ENCODE data around the gene WNT8B. TPM values are rescaled to one million over a fixed set of nuclear protein-coding genes. Genes with fewer than 3 reads are reported as not detected.

The WNT8B gene
- polyA plus RNA-seq, 1 donor (not counting 4 experiments of a cell fraction or from before 2014, with no cell fraction given): not detected

GRCh38 chr10:100531761-100532160 lies 69.0 kb downstream of the WNT8B start:
- no peaks in the 10 kb centered on the region for H4K20me1 ChIP-seq (ENCODE audit: control insufficient read depth, extremely low read depth, insufficient read depth, low read length)
- H3K79me2 ChIP-seq (ENCODE audit: control insufficient read depth, insufficient read depth, low read length): peaks cover 26% of the 10 kb centered on the region
- H3K27ac ChIP-seq (ENCODE audit: control insufficient read depth, insufficient read depth, low read length): no peak overlapping the region
- no peak overlapping the region for H3K4me2 ChIP-seq (ENCODE audit: control insufficient read depth, extremely low read depth, insufficient read depth, low read depth, low read length)
- no peak overlapping the region for H3K4me3 ChIP-seq (ENCODE audit: control insufficient read depth in 2 of 3, extremely low read depth in 1 of 3, insufficient read depth in 2 of 3, low read depth in 1 of 3, low read length in 3 of 3)
- FAIRE-seq (no peak), DNase-seq (ENCODE audit: low read depth, low spot score) (no peak)
- H3K4me1 ChIP-seq (ENCODE audit: control insufficient read depth, extremely low read depth, insufficient read depth, low read length): peaks cover 18% of the 10 kb centered on the region
- H3K9me3 ChIP-seq (ENCODE audit: control insufficient read depth, low read depth, low read length): no peaks in the 10 kb centered on the region
- no peak overlapping the region for H2AFZ ChIP-seq (ENCODE audit: control insufficient read depth, low read length)
- H3K36me3 ChIP-seq (ENCODE audit: control insufficient read depth in 2 of 2, extremely low read depth in 1 of 2, insufficient read depth in 2 of 2, low read length in 2 of 2): peaks cover 3% of the 10 kb centered on the region in 2 experiments
- no peaks in the 10 kb centered on the region for H3K27me3 ChIP-seq (ENCODE audit: control insufficient read depth, extremely low read depth, insufficient read depth, low read length)
- dilution Hi-C loops (cut with MboI; ENCODE audit: extremely low pct_ligation_motif_present, low sequenced_read_pairs): no loop called here
- no peaks in the 10 kb centered on the region for H3K9me1 ChIP-seq (ENCODE audit: control insufficient read depth, extremely low read depth, insufficient read depth, low read length)
- TF ChIP-seq CTCF (optimal IDR thresholded peaks at IDR 0.05 in 1 of 3, IDR thresholded peaks at IDR 0.05 in 1 of 3, conservative IDR thresholded peaks at IDR 0.05 in 1 of 3; ENCODE audit: extremely low read depth in 1 of 3, insufficient read depth in 2 of 3, low read length in 3 of 3) (no peak), EZH2 (IDR thresholded peaks at IDR 0.05; ENCODE audit: low read length) (no peak)
- H3K9ac ChIP-seq (ENCODE audit: control insufficient read depth, extremely low read depth, insufficient read depth, low read length): no peak overlapping the region

Other genes starting within 250 kb of the WNT8B start
- gene CHUK, start 233.4 kb upstream of the WNT8B start, polyA plus RNA-seq: 13.4 to 21.8 TPM (median 14.0 TPM) in 3 replicates
- 13.5 to 20.2 TPM (median 15.5 TPM) in 3 replicates for gene CWF19L1, start 195.4 kb upstream of the WNT8B start, polyA plus RNA-seq
- gene BLOC1S2, start 176.3 kb upstream of the WNT8B start, polyA plus RNA-seq: 44.4 to 74.1 TPM (median 48.4 TPM) in 3 replicates
- not detected in 3 replicates for gene PKD2L1, start 132.8 kb upstream of the WNT8B start, polyA plus RNA-seq
- 900 to 1,358 TPM (median 1,275 TPM) in 3 replicates for gene SCD, start 115.8 kb upstream of the WNT8B start, polyA plus RNA-seq
- 3.4 to 6.6 TPM (median 4.9 TPM) in 3 replicates for gene SEC31B, start 56.9 kb downstream of the WNT8B start, polyA plus RNA-seq
- 178 to 184 TPM (median 178 TPM) in 3 replicates for gene NDUFB8, start 66.9 kb downstream of the WNT8B start, polyA plus RNA-seq
- 12.3 to 16.8 TPM (median 13.9 TPM) in 3 replicates for gene HIF1AN, start 72.9 kb downstream of the WNT8B start, polyA plus RNA-seq

Measured in keratinocyte (primary cell).